RWPE1 (cell line): Measurements from ENCODE around the gene NF2.
"Not testable (repeated sequence)": the region's sequence is repeated elsewhere in the genome, so short reads cannot be mapped to it uniquely, and the experiment has no call there.

Experiments used
- CTCF ChIA-PET: fragments of 350-600 bp; sonication (Branson Sonifier 250); formaldehyde crosslinking; extraction: SDS; loops from one replicate; lab custom pipeline; 2021; lab: Yijun Ruan, JAX
- POLR2A ChIA-PET: fragments of 400-600 bp; formaldehyde crosslinking; extraction: SDS; loops from one replicate; lab custom pipeline; 2020; ENCODE audit warnings: antibody characterized with exemption; ENCODE audit not compliant: low non-redundant PET; lab: Yijun Ruan, JAX
- DNase-seq: peaks from one replicate; pipeline ENCODE4 v3.0.0; 2012; ENCODE audit warnings: low spot score
- H3K27ac ChIP-seq: fragments of 450-650 bp; 2 replicates; pipeline ENCODE4 v1.5.1; 2017
- TF ChIP-seq, protein P1 (sequence below): fragments of 450-650 bp; conservative IDR thresholded peaks from 2 replicates; pipeline ENCODE4 v1.5.1; 2017; ENCODE audit warnings: low read depth, mild to moderate bottlenecking

Gene NF2

DNA sequence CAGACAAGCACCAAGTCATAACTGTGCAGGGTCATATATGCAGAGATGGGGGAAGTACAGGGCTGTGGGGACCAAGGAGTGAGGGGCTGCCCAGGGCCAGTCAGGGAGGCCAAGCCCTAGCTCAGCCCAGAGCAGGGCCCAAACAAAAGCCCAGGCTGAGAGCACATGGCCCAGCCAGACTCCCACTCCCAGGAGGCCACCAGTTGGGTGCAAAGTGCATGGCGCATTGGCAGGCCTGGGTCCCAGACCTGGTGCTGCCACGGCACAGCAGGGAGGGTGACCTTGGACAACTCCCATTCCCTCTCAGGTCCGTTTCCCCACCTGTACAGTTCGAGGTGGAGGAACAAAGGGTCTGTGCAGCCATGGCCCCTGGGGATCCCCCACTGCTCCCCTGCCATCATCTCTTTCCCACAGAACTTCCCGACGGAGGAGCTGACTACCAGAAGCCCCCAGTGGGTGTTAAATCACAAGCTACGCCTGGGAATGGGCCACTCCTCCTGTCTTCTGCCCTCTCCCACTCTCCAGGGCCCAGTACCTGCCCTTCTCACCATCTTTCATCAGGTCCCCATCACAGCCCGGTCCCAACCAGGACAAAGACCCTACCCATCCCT lies 23.1 kb upstream of the NF2 start:
- CTCF ChIA-PET: no interaction called here
- POLR2A ChIA-PET: no interaction called here
- TF ChIP-seq, protein P1, sequence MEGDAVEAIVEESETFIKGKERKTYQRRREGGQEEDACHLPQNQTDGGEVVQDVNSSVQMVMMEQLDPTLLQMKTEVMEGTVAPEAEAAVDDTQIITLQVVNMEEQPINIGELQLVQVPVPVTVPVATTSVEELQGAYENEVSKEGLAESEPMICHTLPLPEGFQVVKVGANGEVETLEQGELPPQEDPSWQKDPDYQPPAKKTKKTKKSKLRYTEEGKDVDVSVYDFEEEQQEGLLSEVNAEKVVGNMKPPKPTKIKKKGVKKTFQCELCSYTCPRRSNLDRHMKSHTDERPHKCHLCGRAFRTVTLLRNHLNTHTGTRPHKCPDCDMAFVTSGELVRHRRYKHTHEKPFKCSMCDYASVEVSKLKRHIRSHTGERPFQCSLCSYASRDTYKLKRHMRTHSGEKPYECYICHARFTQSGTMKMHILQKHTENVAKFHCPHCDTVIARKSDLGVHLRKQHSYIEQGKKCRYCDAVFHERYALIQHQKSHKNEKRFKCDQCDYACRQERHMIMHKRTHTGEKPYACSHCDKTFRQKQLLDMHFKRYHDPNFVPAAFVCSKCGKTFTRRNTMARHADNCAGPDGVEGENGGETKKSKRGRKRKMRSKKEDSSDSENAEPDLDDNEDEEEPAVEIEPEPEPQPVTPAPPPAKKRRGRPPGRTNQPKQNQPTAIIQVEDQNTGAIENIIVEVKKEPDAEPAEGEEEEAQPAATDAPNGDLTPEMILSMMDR: no peak

DNA sequence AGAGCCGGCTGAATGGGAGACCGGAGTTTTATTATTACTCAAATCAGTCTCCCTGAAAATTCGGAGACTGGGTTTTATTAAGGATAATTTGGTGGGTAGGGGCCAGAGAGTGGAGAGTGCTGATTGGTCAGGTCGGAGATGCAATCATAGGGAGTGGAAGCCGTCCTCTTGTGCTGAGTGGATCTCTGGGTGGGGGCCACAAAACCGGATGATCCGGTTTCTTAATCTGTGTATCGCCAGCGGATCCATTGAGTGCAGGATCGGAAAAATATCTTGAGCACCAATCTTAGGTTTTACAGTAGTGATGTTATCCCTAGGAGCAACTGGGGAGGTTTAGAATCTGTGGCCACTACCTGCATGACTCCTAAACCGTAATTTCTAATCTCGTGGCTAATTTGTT lies 21.6 kb upstream of the NF2 start:
- CTCF ChIA-PET: no interaction called here
- no peak for DNase-seq
- TF ChIP-seq, protein P1: no peak
- POLR2A ChIA-PET: no interaction called here
- peak overlapping the region; percentile 77 for H3K27ac ChIP-seq

More for the DNA sequence above, 23.1 kb upstream of the NF2 start:
- peak overlapping the region; percentile 77 for H3K27ac ChIP-seq
- DNase-seq: no peak

DNA sequence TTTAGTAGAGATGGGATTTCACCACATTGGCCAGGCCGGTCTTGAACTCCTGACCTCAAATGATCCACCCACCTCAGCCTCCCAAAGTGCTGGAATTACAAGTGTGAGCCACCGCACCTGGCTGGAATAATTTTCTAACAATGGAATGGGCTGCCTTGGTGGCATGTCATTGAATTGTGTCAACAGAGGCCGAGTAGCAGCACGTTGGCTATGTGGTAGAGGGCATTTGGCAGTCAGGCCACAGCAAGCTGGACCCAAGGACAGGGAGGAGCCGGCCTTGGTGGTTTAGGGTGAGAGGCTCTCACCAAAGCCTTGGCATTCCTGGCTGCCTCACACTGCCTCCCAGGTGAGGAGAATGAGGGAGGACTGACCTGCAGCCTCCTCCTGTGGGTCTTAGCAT lies 18.5 kb upstream of the NF2 start:
- ChIA-PET POLR2A (no interaction called here), CTCF (no interaction called here)
- no peak for DNase-seq
- TF ChIP-seq, protein P1: no peak
- peak overlapping the region; percentile 18; the same call in 1 of the 2 replicates for H3K27ac ChIP-seq

DNA sequence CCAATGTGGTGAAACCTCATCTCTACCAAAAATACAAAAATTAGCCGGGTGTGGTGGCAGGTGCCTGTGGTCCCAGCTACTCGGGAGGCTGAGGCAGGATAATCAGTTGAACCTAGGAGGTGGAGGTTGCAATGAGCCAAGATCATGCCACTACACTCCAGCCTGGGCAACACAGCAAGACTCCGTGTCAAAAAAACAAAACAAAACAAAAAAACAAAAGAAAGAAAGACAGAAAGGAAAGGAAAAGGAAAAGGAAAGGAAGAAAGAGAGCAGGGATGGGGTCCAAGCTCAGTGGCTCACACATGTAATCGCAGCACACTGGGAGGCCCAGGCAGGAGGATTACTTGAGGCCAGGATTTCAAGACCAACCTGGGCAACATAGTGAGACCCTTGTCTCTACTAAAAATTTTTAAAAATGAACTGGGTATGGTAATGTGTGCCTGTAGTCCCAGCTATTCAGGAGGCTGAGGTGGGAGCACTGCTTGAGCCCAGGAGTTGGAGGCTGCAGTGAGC lies 17.2 kb upstream of the NF2 start:
- H3K27ac ChIP-seq, DNase-seq, POLR2A ChIA-PET, CTCF ChIA-PET: not testable (repeated sequence)

DNA sequence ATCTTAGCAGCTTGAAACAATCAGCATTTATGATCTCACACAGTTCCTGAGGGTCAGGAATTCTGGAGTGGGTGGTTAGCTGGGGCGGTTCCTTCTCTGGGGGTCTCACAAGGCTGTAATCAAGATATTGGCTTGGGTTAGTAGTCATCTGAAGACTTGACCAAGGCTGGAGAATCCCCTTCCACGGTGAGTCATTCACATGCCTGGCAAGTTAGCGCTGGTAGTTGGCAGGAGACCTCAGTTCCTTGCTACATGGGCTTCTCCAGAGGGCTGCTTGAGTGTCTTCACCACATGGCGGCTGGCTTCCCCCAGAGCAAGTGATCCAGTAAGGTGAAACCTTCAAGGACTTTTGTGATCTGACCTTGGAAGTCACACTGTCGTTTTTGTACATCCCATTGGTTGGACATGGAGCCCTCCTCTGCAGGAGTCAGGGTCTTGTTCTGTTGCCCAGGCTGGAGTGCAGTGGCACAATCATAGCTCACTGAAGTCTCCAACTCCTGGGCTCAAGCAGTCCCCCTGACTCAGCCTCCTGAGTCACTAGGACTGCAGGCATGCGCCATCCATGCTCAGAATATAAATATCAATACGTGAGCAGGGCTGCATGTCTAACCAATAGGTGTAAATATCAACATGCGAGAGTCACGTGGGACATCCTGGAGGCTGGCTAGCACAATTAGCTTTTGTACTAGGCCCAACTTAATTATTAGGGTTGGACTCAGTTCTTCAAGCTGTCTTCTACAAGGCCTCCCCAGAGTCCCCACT lies 15.3 kb upstream of the NF2 start:
- CTCF ChIA-PET: interaction anchor here (0.6 to 0.7 kb wide), 4 partner anchors 11 to 1400 kb away, joined by 3 to 6 read pairs (median 4); no protein-coding TSS in a partner anchor
- TF ChIP-seq, protein P1: no peak
- H3K27ac ChIP-seq: peak overlapping the region; percentile 66
- POLR2A ChIA-PET: no interaction called here
- DNase-seq: peak; percentile 52

DNA sequence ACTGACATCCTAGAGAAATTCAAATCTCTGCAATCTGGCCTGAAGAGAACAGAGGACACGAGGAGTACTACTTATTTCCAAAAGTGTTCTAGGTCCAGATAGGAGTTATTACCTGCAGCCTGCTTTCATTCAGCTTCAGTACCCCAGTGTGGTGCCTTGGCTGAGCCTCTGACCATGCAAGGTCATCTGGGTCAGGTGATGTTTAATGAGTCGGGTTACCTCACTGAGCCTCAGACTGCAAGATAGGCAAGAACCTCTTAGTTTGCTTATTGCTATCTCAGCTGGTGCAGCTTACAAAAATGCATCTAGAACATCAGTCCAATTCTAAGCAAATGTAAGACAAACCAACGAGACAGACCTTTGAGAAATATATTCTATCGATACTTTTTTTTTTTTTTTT lies 9.5 kb upstream of the NF2 start:
- CTCF ChIA-PET: no interaction called here
- TF ChIP-seq, protein P1: no peak
- POLR2A ChIA-PET: no interaction called here
- no peak for DNase-seq
- H3K27ac ChIP-seq: no peak overlapping the region

DNA sequence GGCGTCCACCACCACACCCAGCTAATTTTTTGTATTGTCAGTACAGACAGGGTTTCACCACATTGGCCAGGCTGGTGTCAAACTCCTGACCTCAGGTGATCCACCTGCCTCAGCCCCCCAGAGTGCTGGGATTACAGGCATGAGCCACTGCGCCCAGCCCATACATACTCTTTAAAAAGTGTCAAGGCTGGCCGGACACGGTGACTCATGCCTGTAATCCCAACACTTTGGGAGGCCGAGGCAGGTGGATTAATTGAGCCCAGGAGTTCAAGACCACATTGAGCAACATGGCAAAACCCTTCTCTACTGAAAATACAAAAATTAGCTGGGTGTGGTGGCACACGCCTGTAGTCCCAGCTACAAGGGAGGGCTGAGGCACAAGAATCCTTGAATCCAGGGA lies 9.0 kb upstream of the NF2 start:
- CTCF ChIA-PET, POLR2A ChIA-PET, DNase-seq, H3K27ac ChIP-seq: not testable (repeated sequence)
